Ishikawa (cell line): Measurements from ENCODE around the gene DENND1B.

Experiments
- CEBPB ChIP-seq: IDR thresholded peaks from 2 replicates; pipeline ENCODE4 v1.6.1; 2012
- TF ChIP-seq, protein P1 (sequence below): IDR thresholded peaks from 2 replicates; pipeline ENCODE4 v1.6.1; 2012; ENCODE audit warnings: low read depth, mild to moderate bottlenecking

DNA sequence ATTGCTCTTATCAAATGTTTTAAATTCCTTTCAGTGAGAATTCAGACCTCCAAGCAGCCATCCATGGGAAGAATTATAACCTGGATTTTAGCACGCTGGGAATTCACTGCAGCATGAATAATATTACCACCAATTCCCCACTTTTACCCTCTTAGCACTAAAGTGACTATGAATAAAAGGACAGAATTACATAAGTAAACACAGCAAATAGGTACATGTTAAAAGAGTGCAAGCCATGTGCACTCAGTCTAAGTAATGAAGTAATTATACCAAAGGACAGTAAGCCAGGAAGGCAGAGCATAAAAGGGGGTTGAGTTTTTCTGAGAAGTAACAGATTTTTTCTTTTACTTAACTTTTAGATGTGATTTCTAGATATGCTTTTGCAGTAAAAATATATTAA is 176.3 kb downstream of the DENND1B start:
- TF ChIP-seq, protein P1, sequence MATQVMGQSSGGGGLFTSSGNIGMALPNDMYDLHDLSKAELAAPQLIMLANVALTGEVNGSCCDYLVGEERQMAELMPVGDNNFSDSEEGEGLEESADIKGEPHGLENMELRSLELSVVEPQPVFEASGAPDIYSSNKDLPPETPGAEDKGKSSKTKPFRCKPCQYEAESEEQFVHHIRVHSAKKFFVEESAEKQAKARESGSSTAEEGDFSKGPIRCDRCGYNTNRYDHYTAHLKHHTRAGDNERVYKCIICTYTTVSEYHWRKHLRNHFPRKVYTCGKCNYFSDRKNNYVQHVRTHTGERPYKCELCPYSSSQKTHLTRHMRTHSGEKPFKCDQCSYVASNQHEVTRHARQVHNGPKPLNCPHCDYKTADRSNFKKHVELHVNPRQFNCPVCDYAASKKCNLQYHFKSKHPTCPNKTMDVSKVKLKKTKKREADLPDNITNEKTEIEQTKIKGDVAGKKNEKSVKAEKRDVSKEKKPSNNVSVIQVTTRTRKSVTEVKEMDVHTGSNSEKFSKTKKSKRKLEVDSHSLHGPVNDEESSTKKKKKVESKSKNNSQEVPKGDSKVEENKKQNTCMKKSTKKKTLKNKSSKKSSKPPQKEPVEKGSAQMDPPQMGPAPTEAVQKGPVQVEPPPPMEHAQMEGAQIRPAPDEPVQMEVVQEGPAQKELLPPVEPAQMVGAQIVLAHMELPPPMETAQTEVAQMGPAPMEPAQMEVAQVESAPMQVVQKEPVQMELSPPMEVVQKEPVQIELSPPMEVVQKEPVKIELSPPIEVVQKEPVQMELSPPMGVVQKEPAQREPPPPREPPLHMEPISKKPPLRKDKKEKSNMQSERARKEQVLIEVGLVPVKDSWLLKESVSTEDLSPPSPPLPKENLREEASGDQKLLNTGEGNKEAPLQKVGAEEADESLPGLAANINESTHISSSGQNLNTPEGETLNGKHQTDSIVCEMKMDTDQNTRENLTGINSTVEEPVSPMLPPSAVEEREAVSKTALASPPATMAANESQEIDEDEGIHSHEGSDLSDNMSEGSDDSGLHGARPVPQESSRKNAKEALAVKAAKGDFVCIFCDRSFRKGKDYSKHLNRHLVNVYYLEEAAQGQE = no peak
- TF ChIP-seq CEBPB = no peak
